ENCODE results near the gene SRR.

Gene SRR

DNA sequence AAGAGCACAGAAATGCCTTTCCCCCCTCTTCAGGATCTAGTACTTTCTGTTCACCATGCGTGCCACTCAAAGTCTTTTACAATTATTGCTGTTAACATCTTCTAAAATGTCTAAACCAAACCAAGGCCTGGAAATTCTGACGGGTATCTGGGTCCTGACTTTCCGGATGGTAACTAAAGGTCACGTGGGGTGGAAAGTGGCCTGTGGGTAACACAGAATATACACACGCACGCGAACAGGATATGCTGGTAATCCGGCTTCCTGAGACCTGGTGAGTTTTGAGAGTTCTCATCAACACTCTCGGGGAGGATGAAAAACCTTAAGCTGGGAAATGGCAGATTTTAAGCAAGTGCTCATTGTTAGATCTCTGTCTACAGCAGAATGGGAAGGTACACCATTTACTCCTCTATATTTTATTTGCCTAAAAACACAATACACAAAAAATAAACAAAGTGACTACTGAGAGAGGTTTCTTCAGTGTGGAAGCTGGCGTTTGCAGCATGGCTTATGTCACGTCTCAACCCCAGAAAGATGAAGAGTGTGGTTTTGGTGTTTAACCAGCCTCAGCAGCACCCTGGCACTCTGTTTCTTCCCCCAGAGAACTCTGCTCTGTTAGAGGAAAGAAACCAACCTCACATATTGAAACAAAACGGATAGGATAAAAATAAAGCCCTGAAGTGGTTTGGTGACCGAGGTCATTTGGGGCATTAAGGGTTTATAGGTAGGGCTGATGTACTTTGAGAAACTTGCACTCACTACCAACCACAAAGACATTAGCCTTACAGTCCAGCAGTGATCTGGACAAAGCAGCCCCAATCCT, 37.5 kb upstream of the SRR start:
- TF ChIP-seq, protein P1, sequence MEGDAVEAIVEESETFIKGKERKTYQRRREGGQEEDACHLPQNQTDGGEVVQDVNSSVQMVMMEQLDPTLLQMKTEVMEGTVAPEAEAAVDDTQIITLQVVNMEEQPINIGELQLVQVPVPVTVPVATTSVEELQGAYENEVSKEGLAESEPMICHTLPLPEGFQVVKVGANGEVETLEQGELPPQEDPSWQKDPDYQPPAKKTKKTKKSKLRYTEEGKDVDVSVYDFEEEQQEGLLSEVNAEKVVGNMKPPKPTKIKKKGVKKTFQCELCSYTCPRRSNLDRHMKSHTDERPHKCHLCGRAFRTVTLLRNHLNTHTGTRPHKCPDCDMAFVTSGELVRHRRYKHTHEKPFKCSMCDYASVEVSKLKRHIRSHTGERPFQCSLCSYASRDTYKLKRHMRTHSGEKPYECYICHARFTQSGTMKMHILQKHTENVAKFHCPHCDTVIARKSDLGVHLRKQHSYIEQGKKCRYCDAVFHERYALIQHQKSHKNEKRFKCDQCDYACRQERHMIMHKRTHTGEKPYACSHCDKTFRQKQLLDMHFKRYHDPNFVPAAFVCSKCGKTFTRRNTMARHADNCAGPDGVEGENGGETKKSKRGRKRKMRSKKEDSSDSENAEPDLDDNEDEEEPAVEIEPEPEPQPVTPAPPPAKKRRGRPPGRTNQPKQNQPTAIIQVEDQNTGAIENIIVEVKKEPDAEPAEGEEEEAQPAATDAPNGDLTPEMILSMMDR (IDR thresholded peaks at IDR 0.05; ENCODE audit: low read depth, low read length), result no peak
- H3K4me3 ChIP-seq (replicated peaks in 1 of 2; ENCODE audit: low read depth in 2 of 2, low read length in 2 of 2), result no peak overlapping the region
- DNase-seq (ENCODE audit: low read depth in 2 of 2), result no peak

DNA sequence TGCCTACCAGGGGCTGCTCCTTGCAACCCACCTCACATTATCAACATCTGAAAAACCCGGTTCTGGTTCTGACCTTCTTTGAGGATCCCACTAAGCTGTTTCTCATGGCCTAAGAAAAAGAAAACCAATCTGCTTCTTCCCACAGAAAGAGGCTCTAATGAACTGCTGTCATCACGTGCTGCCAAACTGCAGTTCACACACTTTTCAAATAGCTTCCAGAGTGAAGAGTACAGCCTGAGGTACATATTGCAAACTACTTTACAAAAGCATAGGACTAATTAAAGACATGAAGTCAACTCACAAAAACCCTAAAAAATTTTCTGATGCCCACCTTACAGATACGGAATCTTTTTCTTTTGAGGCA, 36.9 kb upstream of the SRR start:
- no peak for DNase-seq (ENCODE audit: low read depth in 2 of 2)
- H3K4me3 ChIP-seq (replicated peaks in 1 of 2; ENCODE audit: low read depth in 2 of 2, low read length in 2 of 2), result no peak overlapping the region
- TF ChIP-seq, protein P1 (IDR thresholded peaks at IDR 0.05; ENCODE audit: low read depth, low read length), result no peak

DNA sequence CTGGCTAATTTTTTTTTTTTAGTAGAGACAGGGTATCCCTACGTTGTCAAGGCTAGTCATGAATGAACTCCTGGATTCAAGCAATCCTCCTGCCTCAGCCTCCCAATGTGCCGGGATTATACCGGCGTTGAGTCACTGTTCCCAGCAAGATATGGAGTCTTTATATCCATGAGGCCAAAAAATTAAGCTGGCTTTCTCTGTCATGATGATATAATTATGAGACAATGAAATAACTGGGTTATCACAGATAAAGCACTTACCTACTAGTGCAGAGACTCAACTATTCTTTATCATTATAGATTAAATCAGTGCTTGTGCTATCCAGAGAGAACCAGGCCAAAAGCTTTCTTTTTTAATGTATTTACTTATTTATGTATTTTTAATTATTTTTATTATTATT, 36.4 kb upstream of the SRR start:
- TF ChIP-seq, protein P1 (IDR thresholded peaks at IDR 0.05; ENCODE audit: low read depth, low read length), result no peak
- no peak overlapping the region for H3K4me3 ChIP-seq (replicated peaks in 1 of 2; ENCODE audit: low read depth in 2 of 2, low read length in 2 of 2)
- no peak for DNase-seq (ENCODE audit: low read depth in 2 of 2)

DNA sequence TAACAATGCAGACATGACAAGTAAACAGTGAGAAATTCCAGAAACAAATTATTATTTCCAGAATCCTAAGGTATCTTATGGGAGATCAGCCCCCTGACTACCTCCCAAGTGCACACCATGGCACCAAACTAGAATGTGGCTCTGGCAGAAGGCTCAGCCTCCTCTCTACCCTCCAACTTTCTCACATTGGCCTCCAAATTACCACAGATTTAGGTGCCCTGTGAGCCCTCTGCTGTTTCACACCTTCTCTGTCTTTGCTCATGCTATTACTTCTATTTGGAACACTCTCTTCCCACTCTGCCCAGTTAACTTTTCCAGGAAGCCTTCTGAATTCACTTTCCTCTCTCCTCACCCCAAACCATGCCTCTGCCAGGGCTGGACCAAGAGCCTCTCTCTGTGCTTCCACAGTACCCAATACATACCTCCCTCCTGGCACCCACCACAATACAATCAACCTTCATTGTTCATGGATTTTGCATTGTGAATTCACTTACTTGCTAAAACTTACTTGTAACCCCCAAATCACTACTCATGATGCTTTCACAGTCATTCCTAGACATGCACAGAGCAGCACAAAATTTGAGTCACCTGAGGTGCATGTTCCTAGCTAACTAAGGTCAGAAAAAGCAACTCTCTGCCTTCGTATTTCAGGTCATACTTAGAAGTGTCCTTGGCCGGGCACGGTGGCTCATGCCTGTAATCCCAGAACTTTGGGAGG, 31.6 kb upstream of the SRR start:
- TF ChIP-seq, protein P1 (IDR thresholded peaks at IDR 0.05; ENCODE audit: low read depth, low read length), result no peak
- H3K4me3 ChIP-seq (replicated peaks in 1 of 2; ENCODE audit: low read depth in 2 of 2, low read length in 2 of 2), result no peak overlapping the region
- no peak for DNase-seq (ENCODE audit: low read depth in 2 of 2)

DNA sequence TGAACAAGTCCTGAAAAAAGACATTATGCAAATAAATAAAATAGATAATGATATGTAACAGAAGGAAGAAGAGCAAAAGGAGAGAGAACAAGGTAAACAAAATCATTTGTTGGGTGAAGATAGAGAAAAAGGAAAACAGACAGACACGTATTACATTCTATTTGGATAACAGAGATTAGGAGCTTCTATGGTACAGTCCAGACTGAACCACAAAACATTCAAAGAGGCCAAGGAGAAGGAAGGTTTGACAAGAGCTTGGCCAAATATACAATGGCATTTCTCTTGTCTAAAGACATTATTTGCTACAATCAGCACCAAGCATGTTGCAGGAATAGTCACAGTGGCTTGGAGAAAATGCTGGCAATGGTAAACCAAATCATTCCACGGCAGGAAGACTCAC, 29.3 kb upstream of the SRR start:
- TF ChIP-seq, protein P1 (IDR thresholded peaks at IDR 0.05; ENCODE audit: low read depth, low read length), result no peak
- no peak overlapping the region for H3K4me3 ChIP-seq (replicated peaks in 1 of 2; ENCODE audit: low read depth in 2 of 2, low read length in 2 of 2)
- no peak for DNase-seq (ENCODE audit: low read depth in 2 of 2)

DNA sequence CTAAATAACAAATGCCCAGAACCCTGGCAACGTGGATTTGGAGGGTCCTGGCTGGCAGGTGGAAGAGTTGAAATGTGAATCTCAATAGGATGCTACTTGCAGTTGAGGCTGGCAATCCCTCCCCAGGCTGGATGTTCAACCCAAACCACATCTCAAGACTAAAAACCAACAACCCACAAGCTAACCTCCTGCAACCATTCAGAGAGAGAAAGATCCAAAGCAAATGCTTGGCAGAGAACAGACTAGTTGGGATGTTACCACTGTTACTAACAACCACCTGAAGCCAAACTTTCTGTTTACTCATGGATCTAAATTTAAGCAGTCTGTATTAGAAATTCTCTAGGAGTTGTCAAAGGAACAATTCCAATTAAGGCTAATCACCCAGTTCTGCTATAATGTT, 28.0 kb upstream of the SRR start:
- no peak overlapping the region for H3K4me3 ChIP-seq (replicated peaks in 1 of 2; ENCODE audit: low read depth in 2 of 2, low read length in 2 of 2)
- DNase-seq (ENCODE audit: low read depth in 2 of 2), result no peak
- TF ChIP-seq, protein P1 (IDR thresholded peaks at IDR 0.05; ENCODE audit: low read depth, low read length), result no peak
